ENCODE results near the gene ITGA8. TPM values are rescaled to one million over a fixed set of nuclear protein-coding genes. Genes with fewer than 3 reads are reported as not detected.

The ITGA8 gene
- total and polyA plus RNA-seq, 7 donors: 0.47 to 5.0 (median 1.4) TPM

DNA sequence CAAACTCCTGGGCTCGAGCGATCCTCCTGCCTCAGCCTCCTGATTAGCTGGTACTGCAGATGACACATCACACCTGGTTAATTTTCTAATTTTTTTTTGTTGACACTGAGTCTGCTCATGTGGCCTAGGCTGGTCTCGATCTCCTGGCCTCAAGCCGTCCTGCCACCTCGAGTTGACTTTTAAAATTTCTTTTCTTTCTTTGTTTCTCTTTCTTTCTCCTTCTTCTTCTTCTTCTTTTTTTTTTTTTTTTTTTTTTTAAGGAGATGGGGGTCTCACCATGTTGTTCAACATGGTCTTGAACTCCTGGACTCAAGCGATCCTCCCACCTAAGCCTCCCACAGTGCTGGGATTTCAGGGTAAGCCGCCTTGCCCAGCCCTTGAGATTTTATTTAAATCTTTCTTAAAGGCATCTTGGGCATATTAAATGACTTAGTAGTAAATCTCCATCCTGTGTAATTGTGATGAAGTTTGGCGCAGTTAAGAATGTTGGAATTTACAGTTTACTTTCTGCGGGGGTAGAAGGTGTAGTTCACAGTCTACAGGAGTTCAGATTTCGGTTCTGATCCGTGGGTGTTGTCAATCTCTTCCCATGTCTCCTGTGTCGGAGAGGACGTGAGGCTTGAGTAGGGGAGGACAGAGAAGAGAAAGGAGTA lies 1.0 kb upstream of the ITGA8 start:
- intact Hi-C loops (cut with DNase I): loop anchor here in 1 of 2 donors (5.0 kb wide), 1 partner anchor 102 kb away; no protein-coding TSS in a partner anchor
- Histone ChIP-seq H3K27ac (no peak overlapping the region), H3K27me3 (ENCODE audit: insufficient read depth in 3 of 3, low read length in 2 of 3) (peaks cover 0 to 33% (median 0%) of the 10 kb centered on the region in 3 donors), H3K36me3 (ENCODE audit: insufficient read depth in 1 of 2, low read depth in 1 of 2) (no peaks in the 10 kb centered on the region), H3K4me1 (no peaks in the 10 kb centered on the region), H3K9me3 (no peaks in the 10 kb centered on the region), H3K4me3 (no peak overlapping the region)
- WGBS, 3 donors: 88 to 92% (median 91%) methylated on average over 13 of the region's 13 CpGs
- ATAC-seq (no peak), DNase-seq (no peak)
- TF ChIP-seq, protein P1, sequence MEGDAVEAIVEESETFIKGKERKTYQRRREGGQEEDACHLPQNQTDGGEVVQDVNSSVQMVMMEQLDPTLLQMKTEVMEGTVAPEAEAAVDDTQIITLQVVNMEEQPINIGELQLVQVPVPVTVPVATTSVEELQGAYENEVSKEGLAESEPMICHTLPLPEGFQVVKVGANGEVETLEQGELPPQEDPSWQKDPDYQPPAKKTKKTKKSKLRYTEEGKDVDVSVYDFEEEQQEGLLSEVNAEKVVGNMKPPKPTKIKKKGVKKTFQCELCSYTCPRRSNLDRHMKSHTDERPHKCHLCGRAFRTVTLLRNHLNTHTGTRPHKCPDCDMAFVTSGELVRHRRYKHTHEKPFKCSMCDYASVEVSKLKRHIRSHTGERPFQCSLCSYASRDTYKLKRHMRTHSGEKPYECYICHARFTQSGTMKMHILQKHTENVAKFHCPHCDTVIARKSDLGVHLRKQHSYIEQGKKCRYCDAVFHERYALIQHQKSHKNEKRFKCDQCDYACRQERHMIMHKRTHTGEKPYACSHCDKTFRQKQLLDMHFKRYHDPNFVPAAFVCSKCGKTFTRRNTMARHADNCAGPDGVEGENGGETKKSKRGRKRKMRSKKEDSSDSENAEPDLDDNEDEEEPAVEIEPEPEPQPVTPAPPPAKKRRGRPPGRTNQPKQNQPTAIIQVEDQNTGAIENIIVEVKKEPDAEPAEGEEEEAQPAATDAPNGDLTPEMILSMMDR (IDR thresholded peaks at IDR 0.05): no peak

GRCh38 chr10:15719049-15719898 lies 448 bp downstream of the ITGA8 start:
- DNase-seq: no peak
- peak in 2 of 4 donors; percentile 56 to 57 for ATAC-seq
- no peaks in the 10 kb centered on the region for H3K36me3 ChIP-seq (ENCODE audit: insufficient read depth in 1 of 2, low read depth in 1 of 2)
- intact Hi-C loops (cut with DNase I): loop anchor here in 1 of 2 donors (10.0 kb wide), 1 partner anchor 134 kb away; no protein-coding TSS in a partner anchor
- no peaks in the 10 kb centered on the region for H3K4me1 ChIP-seq
- H3K27me3 ChIP-seq (ENCODE audit: insufficient read depth in 3 of 3, low read length in 2 of 3): peaks cover 0 to 33% (median 0%) of the 10 kb centered on the region in 3 donors
- peak overlapping the region; percentile 62 for H3K4me3 ChIP-seq
- H3K27ac ChIP-seq: no peak overlapping the region
- 0 to 1% (median 1%) methylated on average over 40 to 67 of the region's 67 CpGs for WGBS, 3 donors
- H3K9me3 ChIP-seq: no peaks in the 10 kb centered on the region
- TF ChIP-seq, protein P1 (IDR thresholded peaks at IDR 0.05): no peak

GRCh38 chr10:15718694-15719048 lies 1.1 kb downstream of the ITGA8 start:
- intact Hi-C loops (cut with DNase I): loop anchor here in 1 of 2 donors (10.0 kb wide), 1 partner anchor 134 kb away; no protein-coding TSS in a partner anchor
- no peaks in the 10 kb centered on the region for H3K4me1 ChIP-seq
- TF ChIP-seq, protein P1 (IDR thresholded peaks at IDR 0.05): no peak
- no peak for DNase-seq
- no peaks in the 10 kb centered on the region for H3K36me3 ChIP-seq (ENCODE audit: insufficient read depth in 1 of 2, low read depth in 1 of 2)
- H3K9me3 ChIP-seq: no peaks in the 10 kb centered on the region
- H3K27me3 ChIP-seq (ENCODE audit: insufficient read depth in 3 of 3, low read length in 2 of 3): peaks cover 0 to 33% (median 0%) of the 10 kb centered on the region in 3 donors
- WGBS, 3 donors: 6 to 12% (median 10%) methylated on average over 17 of the region's 17 CpGs
- ATAC-seq: peak in 1 of 4 donors; percentile 32
- peak overlapping the region; percentile 62 for H3K4me3 ChIP-seq
- H3K27ac ChIP-seq: no peak overlapping the region

DNA sequence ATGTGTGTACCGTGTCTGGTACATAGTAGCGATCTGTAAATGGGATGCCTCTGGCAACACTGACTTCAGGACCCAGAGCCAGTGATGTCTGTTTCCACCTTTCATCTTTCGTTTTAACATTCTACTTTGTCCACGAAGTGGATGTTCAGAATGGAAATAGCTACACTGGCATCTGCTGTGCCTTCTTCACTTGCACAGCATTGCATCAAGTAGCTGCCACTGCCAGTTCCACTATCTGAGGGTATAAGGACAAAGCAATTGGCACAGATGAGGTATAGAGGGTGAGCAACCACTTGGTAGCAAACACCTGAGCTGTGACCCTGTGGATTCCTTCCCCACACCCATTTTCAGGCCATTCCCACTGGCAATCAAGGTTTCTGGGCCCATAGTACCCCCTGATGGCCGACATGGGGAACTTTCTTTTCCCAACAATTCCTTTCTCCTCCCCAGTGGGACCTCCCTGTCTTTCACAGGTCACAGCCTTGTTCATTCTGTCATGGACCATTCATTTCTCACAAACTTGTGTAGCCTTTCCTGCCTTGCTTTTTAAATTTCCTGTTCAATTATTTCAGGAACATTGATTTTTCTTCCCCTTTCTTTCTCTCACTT lies 4.0 kb downstream of the ITGA8 start:
- H3K4me3 ChIP-seq: no peak overlapping the region
- no peaks in the 10 kb centered on the region for H3K9me3 ChIP-seq
- 50 to 65% (median 51%) methylated on average over 5 of the region's 5 CpGs for WGBS, 3 donors
- ATAC-seq (peak in 1 of 4 donors; percentile 46), DNase-seq (no peak)
- no peak overlapping the region for H3K27ac ChIP-seq
- intact Hi-C loops (cut with DNase I): loop anchor here in 1 of 2 donors (10.0 kb wide), 1 partner anchor 131 kb away; no protein-coding TSS in a partner anchor
- no peaks in the 10 kb centered on the region for H3K4me1 ChIP-seq
- TF ChIP-seq, protein P1 (IDR thresholded peaks at IDR 0.05): peak; percentile 35
- no peaks in the 10 kb centered on the region for H3K36me3 ChIP-seq (ENCODE audit: insufficient read depth in 1 of 2, low read depth in 1 of 2)
- peaks cover 0 to 28% (median 0%) of the 10 kb centered on the region in 3 donors for H3K27me3 ChIP-seq (ENCODE audit: insufficient read depth in 3 of 3, low read length in 2 of 3)
